ENCODE measurements around the gene KLK7. TPM values are rescaled to one million over a fixed set of nuclear protein-coding genes. Genes with fewer than 3 reads are reported as not detected.

Gene KLK7
- total and polyA plus RNA-seq, 2 experiments from 2014 or later, result 0.20 to 2.8 TPM

DNA sequence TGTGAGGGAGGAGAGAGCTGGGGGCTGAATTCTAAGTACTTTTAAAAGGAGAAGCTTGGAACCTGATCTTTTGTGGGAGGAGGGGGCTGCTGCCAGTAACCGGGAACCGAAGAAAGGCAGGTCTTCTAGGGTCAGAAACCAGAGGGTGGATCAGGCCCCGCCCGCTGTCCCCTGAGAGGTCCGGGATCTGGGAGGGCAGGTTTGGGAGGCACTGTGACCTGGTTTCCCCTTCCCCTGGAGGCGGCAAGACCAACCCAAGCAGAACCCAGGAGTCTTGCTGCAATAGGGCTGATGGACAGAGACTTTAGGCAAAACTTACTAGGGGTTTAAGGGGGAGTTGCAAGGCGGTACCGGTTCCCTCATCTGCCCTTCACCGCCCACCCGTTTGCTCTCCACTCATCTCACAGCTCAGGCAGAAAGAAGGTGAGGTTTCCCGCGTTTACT lies 18.4 kb upstream of the KLK7 start:
- Histone ChIP-seq H3K4me2 (no peak overlapping the region), H4K20me1 (ENCODE audit: insufficient read depth, poor library complexity, severe bottlenecking) (no peaks in the 10 kb centered on the region), H3K9me2 (replicated peaks; ENCODE audit: insufficient read depth) (no peaks in the 10 kb centered on the region), H3K9me3 (ENCODE audit: low read depth) (no peaks in the 10 kb centered on the region), H2AFZ (no peak overlapping the region), H3K36me3 (replicated peaks; ENCODE audit: insufficient read depth, low read depth) (no peaks in the 10 kb centered on the region), H3K79me2 (no peaks in the 10 kb centered on the region), H3K4me3 (no peak overlapping the region), H3K27ac (no peak overlapping the region), H3K27me3 (peaks cover 19% of the 10 kb centered on the region), H3K4me1 (ENCODE audit: insufficient read depth) (no peaks in the 10 kb centered on the region)
- TF ChIP-seq EZH2 (IDR thresholded peaks at IDR 0.05; ENCODE audit: borderline replicate concordance) (no peak), EZH2phosphoT487 (IDR thresholded peaks at IDR 0.05; ENCODE audit: low read depth, severe bottlenecking, unreplicated experiment) (no peak), CTCF (IDR thresholded peaks at IDR 0.05; ENCODE audit: poor library complexity) (no peak)
- no peak for DNase-seq (ENCODE audit: low spot score)
- WGBS (ENCODE audit: low lambda C conversion rate, missing lambda C conversion rate), result 59% methylated on average over 12 of the region's 12 CpGs

GRCh38 chr19:51001515-51001914 lies 17.8 kb upstream of the KLK7 start, which contains the start of gene KLK8:
Gene KLK8 (minus strand): TSS chr19:51001604. CDS start chr19:51001167, 437 bp downstream.
- Histone ChIP-seq H3K9me3 (ENCODE audit: low read depth) (no peaks in the 10 kb centered on the region), H3K27me3 (peaks cover 22% of the 10 kb centered on the region), H3K9me2 (replicated peaks; ENCODE audit: insufficient read depth) (no peaks in the 10 kb centered on the region), H3K4me3 (no peak within 1 kb of the TSS), H3K27ac (no peak within 1 kb of the TSS), H3K4me2 (no peak within 1 kb of the TSS), H3K4me1 (ENCODE audit: insufficient read depth) (no peaks in the 10 kb centered on the region), H3K79me2 (no peaks in the 10 kb centered on the region), H2AFZ (no peak within 1 kb of the TSS), H4K20me1 (ENCODE audit: insufficient read depth, poor library complexity, severe bottlenecking) (no peaks in the 10 kb centered on the region), H3K36me3 (replicated peaks; ENCODE audit: insufficient read depth, low read depth) (no peaks in the 10 kb centered on the region)
- WGBS (ENCODE audit: low lambda C conversion rate, missing lambda C conversion rate), result 38% methylated on average over 7 of the region's 7 CpGs
- DNase-seq (ENCODE audit: low spot score), result no peak
- TF ChIP-seq EZH2phosphoT487 (IDR thresholded peaks at IDR 0.05; ENCODE audit: low read depth, severe bottlenecking, unreplicated experiment), result no peak
- no peak for TF ChIP-seq EZH2 (IDR thresholded peaks at IDR 0.05; ENCODE audit: borderline replicate concordance)
- TF ChIP-seq CTCF (IDR thresholded peaks at IDR 0.05; ENCODE audit: poor library complexity), result no peak

GRCh38 chr19:51000981-51001380 lies 17.3 kb upstream of the KLK7 start:
- 43% methylated on average over 16 of the region's 16 CpGs for WGBS (ENCODE audit: low lambda C conversion rate, missing lambda C conversion rate)
- TF ChIP-seq EZH2phosphoT487 (IDR thresholded peaks at IDR 0.05; ENCODE audit: low read depth, severe bottlenecking, unreplicated experiment) (no peak), CTCF (IDR thresholded peaks at IDR 0.05; ENCODE audit: poor library complexity) (no peak), EZH2 (IDR thresholded peaks at IDR 0.05; ENCODE audit: borderline replicate concordance) (no peak)

More at GRCh38 chr19:51000981-51001380, 17.3 kb upstream of the KLK7 start:
- no peak overlapping the region for H3K4me3 ChIP-seq
- DNase-seq (ENCODE audit: low spot score), result no peak
- H3K79me2 ChIP-seq, result no peaks in the 10 kb centered on the region
- no peak overlapping the region for H3K4me2 ChIP-seq
- no peaks in the 10 kb centered on the region for H3K4me1 ChIP-seq (ENCODE audit: insufficient read depth)
- H3K9me2 ChIP-seq (replicated peaks; ENCODE audit: insufficient read depth), result no peaks in the 10 kb centered on the region
- H3K36me3 ChIP-seq (replicated peaks; ENCODE audit: insufficient read depth, low read depth), result no peaks in the 10 kb centered on the region
- no peaks in the 10 kb centered on the region for H4K20me1 ChIP-seq (ENCODE audit: insufficient read depth, poor library complexity, severe bottlenecking)
- H3K9me3 ChIP-seq (ENCODE audit: low read depth), result no peaks in the 10 kb centered on the region
- no peak overlapping the region for H3K27ac ChIP-seq
- peaks cover 16% of the 10 kb centered on the region for H3K27me3 ChIP-seq
- H2AFZ ChIP-seq, result no peak overlapping the region

All from hepatocyte (in vitro differentiated cells).